Measurements from ENCODE around the gene RAB35.
A peak's percentile ranks its signal among the peaks of the same experiment; 100 is the strongest.

The RAB35 gene

DNA sequence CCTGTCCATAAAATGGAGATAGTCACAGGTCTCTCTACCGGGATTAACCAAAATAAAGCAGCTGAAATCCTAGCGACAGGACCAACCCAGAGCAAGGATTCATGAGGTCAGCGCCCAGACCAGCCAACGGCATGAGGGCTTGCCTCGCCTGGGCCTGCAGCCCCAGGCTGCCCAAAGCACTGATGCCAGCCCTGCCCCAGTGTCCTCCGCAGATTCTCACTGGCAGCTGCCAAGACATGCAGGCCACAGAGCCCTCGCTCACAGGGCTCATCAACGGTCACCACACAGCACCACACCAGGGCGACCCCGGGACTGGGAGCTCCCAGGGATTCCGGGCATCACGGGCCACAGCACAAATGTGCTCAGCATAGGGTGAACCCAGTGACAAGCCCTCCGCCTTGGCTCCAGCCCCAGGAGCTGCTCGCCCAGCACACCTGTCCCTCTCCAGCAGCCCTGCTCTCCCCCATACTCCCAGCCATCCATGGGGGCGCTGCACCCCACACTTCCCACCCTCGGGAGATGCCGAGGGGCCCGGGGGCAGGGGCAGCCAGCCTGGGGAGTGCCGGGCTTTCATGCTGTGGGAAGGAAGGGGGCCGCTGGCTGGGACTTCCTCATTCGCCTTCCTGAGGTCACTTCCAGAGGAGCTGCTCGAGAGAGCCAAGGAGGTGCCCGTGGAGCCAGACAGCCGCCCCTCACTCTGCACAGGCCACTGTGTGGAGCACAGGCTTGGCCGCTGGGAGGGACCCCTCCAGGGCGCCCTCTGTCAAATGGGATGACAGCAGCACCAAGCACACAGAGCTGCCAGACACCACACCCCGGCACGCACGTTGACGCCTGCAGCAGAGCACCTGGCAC lies 14.1 kb downstream of the RAB35 start:
- DNase-seq: peak; percentile 34

DNA sequence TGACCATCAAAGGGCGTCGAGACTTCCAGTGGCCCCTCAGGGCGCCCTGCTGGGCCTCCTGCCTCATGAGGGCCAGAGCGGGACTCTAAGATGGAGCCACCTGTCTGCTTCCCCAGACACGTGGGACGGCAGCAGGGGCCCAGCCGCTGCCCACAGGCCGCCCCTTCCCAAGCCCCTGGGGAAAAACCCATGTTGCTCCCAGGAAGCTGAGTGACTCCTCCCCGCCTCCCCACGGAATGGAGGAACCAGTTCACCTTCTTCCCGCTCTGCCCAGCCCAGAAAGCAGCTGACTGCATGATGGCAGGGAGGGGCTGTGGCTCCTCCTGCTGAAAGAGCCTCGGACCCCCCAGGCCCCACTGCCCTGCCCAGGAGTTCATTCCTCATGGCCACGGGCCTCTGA lies 14.9 kb downstream of the RAB35 start:
- DNase-seq: no peak

DNA sequence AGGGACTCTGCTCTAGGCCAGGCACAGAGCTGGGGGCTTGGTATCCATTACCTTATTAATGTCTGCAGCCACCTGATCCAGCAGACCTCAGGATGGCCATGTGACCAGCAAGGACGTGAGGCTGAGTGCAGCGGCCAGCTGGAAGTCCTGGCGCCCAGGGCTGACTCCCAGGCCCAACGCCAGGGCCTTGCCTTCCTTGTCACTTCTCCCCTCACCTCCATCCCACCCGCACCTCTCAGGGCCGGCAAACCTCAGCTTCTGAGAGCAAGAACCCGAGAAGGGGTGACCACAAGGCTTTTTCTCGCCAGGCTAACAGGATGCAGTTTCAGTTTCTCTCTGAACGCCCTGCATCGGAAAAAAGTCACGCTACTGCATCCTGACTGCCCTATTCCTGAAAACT lies 15.4 kb downstream of the RAB35 start:
- no peak for DNase-seq

DNA sequence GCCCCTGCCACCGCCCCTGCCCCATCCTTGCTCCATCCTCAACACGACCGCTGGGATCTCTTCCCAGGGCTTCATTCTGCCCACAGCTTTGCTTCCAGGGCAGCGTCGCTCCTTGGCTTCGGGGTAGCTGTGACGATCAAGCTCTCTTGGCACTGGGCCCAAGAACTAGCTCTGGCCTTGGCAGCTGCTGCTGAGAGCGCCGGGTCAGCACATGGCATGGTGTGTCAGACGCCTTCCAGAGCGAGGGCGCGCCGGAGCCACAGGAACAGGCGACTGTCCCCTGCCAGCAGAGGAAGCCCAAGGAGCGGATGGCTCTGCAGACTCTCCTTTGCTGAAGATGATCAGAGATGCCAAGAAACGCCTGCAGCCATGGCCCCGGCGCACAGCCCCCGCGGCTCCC lies 15.9 kb downstream of the RAB35 start:
- no peak for DNase-seq

- DNase-seq: no peak
Observed at GRCh38 chr12:120099738-120100137, 16.8 kb downstream of the RAB35 start.

DNA sequence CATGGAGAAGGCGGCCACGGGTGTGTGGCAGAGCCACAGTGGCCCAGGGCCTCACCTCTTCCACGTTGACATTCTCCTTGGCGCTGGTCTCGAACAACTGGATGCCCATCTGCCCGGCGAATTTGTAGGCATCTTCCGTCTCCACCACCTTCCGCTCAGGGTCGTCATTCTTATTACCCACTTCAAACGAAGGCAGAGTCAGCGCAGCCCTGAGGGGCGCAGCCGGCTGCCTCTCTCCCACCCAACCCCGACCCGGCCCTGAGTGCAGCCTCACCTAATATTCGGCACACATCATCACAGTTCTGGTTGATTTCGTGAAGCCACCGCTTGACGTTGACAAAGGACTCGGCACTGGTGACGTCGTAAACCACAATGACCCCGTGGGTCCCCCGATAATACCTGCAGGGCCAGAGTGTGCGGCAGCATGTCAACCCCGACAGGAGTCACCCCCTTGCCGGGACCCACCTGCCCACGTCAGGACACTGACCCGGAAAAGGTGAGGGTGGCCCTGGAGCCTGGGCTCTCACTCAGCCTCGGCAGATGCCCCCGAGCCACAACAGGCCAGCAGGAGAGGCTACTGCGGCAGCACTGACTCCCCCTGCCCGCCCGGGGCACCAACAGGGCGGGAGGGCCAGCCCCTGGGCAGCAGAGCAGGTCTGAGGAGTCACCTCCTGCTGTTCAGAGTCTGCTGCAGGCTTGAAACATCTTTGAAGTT lies 17.6 kb downstream of the RAB35 start:
- no peak for DNase-seq

GRCh38 chr12:120096671-120097202 lies 19.8 kb downstream of the RAB35 start:
- no peak for DNase-seq

DNA sequence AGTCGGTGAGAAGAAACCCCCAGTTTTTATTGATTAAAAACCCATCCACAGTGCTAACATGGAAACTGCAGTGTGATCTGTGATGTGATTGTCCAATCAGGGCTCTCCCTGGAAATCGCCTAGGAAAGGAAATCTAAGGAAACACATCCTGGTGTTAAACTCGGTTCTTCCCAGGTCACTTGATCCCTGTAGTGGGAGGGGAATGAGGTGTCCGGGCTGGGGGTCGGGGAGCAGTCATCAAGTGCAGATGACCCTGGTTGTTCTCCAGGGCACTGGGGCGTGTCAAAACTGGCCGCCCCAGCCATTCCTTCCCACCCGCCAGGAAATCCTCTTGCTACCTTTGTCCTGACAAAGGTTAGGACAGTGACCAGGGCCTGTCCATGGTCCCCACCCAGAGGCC lies 20.8 kb downstream of the RAB35 start:
- no peak for DNase-seq

DNA sequence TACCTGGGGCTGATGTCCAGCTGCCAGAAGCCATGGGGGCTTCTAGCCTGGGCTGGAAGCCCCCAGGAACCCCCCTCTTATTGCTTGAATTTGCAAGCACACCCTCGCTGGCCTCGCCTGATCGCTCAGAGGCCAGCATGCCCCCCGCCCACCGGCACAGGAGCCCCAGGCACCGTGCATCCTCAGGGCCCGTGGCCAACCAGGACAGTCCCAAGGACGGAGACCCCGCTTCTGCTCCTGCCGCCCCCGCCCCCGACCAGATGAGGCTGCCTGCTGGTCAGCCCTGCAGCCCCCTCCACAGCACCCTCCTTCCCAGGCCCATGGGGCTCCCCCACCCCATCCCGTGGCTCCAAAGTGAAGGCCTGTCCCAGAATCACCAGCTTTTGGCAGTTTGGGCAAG lies 21.2 kb downstream of the RAB35 start:
- DNase-seq: no peak

DNA sequence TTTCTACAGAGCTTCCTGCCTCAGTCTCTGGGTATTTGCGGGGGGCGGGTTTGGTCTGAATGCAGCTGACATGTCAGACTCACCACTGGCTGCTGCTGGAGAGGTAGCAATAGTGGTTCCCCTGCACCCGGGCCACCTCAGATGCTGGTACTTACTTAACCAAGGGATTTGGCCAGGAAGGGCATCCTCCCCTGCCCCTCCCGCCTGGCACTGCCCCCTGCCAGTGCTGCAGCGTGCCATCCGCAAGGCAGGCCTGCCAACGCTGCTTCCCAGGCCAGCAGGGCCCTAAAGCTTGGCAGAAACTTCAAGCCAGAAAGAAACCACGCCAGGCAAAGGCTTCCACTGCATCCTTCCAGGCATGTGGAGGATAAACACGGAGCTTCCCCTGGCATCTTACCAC lies 22.1 kb downstream of the RAB35 start:
- DNase-seq: no peak

- no peak for DNase-seq
Observed at GRCh38 chr12:120093592-120094355, 22.8 kb downstream of the RAB35 start.

GRCh38 chr12:120093336-120093591 lies 23.3 kb downstream of the RAB35 start:
- DNase-seq: no peak

DNA sequence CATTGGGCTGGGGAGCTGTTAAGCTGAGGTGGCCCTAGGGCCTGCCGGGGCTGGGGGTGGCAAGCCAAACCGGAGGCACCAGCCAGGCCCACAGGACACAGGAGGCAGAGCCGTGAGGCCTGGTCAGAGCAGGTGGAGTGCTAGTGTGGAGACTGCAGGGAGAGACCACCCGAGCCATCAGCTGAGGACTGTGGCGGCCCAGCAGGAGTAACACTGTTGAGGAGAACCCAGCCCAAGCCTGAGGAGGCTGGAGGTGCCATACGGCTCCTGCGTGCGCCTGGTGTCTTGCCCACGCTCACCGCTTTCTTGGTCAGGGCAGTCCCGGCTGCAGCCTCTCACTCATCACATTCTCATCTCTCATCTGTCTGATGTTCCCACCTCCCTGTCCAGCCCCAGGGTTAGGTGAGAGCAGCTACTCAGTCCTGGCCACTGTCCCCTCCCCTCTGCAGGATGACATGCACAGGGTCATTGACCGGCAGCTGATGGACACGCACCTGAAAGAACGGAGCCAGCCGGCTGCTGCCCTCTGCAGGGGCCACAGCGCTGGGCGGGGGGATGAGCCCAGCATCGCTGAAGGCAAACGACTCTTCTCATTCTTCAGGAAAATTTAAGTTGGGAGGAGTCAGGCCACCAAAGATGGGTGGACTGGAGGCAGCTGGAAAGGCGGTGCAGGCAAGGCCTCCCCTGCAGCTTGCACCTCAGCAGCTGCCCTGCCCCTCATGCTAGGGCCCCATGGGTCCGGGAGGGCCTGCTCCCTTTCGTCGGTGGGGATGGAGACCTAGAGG lies 23.8 kb downstream of the RAB35 start:
- no peak for DNase-seq

GRCh38 chr12:120091371-120092090 lies 25.0 kb downstream of the RAB35 start:
- DNase-seq: no peak

DNA sequence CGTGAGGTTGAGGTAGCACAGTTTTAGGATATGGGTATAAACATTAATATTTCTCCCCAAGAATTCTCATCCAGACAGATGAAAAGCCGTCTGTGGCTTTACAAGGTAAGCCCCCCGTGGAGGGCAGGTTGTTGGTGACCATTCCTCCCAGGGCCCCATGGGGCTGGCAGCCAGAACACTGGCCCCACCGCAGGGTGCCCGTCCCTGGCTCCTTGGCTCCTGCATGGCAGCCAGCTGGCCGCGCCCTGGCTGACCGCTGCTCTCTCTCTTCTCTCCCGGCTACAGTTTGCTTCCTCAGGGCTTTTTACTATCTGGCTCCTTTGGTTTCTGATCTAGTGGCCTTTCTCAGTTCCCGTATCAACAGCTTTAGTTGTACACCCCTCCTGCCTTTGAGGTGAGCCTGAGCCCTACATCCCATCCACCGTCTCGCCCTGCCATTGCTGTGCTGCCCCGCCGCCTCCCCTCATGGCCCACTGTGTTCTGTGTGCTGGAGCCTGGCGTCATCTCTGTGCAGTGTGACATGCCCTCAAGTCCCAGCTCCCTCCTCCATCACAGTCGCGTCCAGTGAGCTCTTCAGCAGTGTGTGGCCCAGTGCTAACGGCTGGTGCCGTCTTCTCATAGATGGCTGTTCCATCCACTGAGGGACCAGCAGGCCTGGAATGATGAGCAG lies 25.8 kb downstream of the RAB35 start:
- DNase-seq: no peak

GRCh38 chr12:120090206-120090605 lies 26.3 kb downstream of the RAB35 start:
- DNase-seq: no peak

- no peak for DNase-seq
Observed at GRCh38 chr12:120089796-120090195, 26.8 kb downstream of the RAB35 start.

GRCh38 chr12:120089105-120089504 lies 27.4 kb downstream of the RAB35 start:
- DNase-seq: peak; percentile 15

DNA sequence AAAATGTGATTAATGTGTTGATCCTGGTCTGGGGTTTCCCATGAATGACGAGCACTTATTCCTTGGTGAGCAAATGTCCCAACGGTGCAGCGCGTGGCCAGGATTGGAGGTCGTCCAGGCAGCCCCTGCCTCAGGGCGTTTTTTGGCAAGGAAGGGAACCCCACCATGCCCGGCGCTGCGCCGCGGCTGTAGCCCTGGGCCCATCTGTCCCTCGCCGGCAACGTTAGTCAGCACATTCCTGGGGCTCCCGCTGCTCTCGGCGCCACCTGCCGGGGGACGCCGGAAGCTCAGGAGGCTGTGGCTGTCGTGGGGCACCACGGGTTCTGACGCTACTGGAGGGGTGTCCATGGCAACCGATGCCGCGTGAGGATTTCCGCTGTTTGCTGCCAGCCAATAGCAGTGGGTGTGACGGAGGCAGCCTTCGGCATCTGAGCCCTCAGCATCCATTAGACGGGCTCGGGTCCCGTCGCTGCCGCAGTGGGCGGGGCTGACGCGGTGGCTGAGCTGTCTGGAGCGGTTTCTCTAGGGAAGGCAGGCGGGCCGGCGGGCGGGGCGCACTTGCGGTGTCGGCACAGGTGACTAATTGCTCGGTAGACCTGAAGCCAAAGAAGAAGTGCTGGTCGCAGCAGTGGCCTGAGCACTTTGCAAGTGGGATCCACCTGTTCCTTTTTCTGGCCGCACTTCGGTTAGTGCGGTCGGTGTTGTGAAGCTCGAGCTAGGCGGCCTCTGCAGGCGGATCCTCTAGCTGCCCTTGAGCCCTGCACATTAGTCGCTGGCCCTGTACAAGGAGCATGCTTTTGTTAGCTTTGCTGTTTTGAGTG lies 29.5 kb downstream of the RAB35 start:
- DNase-seq: peak; percentile 98

- DNase-seq: no peak
Observed at GRCh38 chr12:120085920-120086645, 30.5 kb downstream of the RAB35 start.

Measured in MV-4-11 (cell line).